GM19023 (cell line): ENCODE results near the gene SLC17A7.
"Not testable (repeated sequence)": the region's sequence is repeated elsewhere in the genome, so short reads cannot be mapped to it uniquely, and the experiment has no call there.

Experiments used
- ATAC-seq: cut with Tn5 transposase; IDR thresholded peaks from one replicate; pipeline ENCODE4 v1.9.1; 2021; ENCODE audit warnings: mild to moderate bottlenecking, moderate library complexity; ENCODE audit not compliant: unreplicated experiment

SLC17A7 gene

GRCh38 chr19:49470615-49470978, 29.3 kb upstream of the SLC17A7 start:
- ATAC-seq = no peak

GRCh38 chr19:49469828-49470614, 28.7 kb upstream of the SLC17A7 start:
- peak; percentile 61 for ATAC-seq

DNA sequence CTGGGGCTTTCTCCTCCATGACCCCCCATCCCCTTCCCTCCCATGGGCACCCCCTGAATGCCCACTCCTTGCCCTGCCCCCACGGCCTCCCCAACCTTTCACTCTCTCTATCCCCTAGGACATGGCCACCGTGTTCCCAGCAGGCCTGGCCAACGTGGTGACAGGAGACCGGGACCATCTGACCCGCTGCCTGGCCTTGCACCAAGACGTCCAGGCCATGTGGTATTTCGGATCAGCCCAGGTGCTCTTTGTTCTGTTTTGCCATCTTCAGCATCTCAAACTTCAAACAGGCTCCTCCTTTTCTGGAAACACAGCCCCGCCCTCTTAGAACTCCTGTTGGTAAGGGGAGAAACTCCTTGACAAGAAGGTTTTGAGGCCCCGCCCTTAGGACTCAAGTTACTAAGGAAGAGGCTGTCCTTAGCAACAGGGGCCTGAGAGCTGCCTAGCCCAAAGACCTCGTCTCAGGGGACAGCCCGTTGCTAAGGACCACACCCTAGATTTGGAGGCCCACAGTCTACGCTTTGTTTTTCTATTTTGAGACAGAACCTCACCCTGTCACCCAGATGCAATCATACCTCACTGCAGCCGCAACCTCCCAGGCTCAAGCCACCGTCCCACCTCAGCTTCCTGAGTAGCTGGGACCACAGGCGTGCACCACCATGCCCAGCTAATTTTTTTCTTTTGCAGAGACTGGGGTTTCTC, 27.6 kb upstream of the SLC17A7 start:
- peak; percentile 47 for ATAC-seq

- no peak for ATAC-seq
Observed at GRCh38 chr19:49468199-49468598, 26.9 kb upstream of the SLC17A7 start.

GRCh38 chr19:49465371-49465770, 24.0 kb upstream of the SLC17A7 start:
- no peak for ATAC-seq

GRCh38 chr19:49463960-49464740, 22.8 kb upstream of the SLC17A7 start:
- no peak for ATAC-seq

DNA sequence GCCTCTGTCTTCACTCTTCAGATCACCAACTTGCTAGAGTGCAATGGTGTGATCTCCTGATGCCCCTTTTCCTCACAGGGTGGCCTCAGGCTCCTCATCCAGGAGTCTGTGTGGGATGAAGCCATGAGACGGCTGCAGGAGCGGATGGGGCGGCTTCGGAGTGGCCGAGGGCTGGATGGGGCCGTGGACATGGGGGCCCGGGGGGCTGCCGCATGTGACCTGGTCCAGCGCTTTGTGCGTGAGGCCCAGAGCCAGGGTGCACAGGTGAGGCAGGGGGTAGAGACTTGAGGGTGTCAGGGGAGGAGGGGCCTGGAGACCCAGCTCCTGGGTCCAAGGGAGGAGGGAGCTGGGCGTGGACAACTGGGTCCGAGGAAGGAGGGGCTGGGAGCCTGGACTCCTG, 21.2 kb upstream of the SLC17A7 start:
- ATAC-seq = no peak

- no peak for ATAC-seq
Observed at GRCh38 chr19:49461656-49462055, 20.3 kb upstream of the SLC17A7 start.

- ATAC-seq = not testable (repeated sequence)
Observed at GRCh38 chr19:49461130-49461529, 19.8 kb upstream of the SLC17A7 start.

- ATAC-seq = no peak
Observed at GRCh38 chr19:49459388-49459787, 18.1 kb upstream of the SLC17A7 start.

DNA sequence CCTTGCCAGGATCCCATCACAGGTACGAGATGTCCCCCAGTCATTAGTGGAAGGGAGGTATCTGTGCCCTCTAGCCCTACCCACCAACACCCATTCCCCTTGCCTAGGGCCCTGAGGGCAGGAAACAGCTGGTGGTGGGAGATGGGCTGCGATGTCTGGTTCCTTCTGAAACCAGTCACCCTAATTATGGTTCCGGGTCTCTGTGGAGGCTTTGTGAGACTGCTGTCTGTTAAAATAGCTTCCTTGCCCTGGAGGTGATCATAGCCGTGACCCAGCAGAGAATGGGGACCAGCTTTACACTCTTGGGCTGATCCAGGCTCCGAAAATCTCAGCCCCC, 17.2 kb upstream of the SLC17A7 start:
- no peak for ATAC-seq

DNA sequence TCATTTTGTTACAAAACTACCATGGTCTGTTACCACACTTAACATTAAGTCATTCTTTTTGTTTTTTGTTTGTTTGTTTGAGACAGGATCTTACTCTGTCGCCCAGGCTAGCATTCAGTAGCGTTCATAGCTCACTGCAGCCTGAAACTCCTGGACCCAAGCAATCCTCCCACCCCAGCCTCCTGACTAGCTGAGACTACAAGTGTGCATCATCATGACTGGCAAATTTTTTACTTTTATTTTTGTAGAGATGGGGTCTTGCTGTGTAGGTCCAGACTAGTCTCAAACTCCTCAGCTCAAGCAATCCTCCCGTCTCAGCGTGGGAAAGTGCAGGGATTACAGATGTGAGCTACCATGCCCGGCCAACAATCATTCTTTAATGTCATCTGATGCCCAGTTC, 15.0 kb upstream of the SLC17A7 start:
- ATAC-seq = no peak

DNA sequence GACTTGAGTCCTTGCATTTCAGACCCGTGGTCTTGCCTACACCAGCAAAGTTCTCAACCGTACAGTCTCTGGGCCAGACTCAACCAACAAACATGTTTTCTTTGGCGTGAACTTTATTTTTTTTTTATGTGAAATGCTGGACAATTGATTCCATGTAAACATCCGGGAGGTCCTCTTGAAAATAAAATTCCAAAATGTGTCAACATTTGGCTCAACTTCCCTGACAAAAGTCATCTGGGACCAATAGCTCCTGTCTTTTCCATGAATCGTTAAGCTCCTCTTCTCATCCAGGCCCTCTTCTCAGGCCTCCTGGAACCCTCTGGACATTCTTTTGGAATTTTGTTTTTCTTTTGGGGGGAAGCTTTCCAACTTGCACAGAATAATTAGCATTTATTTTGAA, 14.4 kb upstream of the SLC17A7 start:
- ATAC-seq = no peak

- peak; percentile 0 for ATAC-seq
Observed at GRCh38 chr19:49453757-49454240, 12.5 kb upstream of the SLC17A7 start.

- ATAC-seq = peak; percentile 84
Observed at GRCh38 chr19:49453013-49453756, 11.9 kb upstream of the SLC17A7 start, which contains the start of gene ALDH16A1. Gene ALDH16A1, plus strand, starts transcription at chr19:49453225. Its CDS starts 107 bp downstream, at chr19:49453332.

DNA sequence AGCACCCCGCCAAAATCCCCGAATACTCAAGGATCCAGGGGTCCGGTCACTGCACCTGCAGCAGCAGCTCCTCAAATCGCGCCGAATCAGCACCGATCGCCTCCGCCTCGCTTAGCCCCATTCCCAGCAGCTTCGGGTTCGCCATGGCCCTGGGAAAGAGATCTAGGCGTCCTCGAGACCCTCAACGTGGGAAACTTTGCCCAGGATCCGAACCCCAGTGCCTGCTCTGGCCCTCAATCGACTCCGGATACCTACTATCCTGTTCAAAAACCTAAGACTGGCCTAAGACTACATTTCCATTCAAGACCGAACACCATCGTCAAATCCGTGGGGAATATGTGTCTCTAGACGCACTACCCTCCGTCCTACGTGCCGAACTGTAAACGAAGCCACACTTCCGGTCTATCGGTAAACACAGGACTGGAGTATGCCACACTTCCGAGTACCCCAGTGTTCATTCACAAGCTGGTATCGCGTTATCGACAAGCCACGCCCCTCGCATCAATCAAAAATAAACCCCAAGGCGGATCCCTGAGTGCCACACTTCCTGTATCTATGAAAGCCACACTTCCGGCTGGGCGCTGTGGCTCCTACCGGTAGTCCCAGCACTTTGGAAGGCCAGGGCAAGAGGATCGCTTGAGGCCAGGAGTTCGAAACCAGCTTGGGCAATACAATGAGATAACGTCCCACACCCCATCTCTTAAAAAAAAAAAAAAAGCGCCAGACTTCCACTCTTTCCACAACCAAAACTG, 10.3 kb upstream of the SLC17A7 start, which contains the start of gene PIH1D1:
Gene PIH1D1 (minus strand): TSS at position 385 of the 752 bp plus-strand sequence. CDS start 240 bp downstream, at position 145.
- ATAC-seq = peak; percentile 48

DNA sequence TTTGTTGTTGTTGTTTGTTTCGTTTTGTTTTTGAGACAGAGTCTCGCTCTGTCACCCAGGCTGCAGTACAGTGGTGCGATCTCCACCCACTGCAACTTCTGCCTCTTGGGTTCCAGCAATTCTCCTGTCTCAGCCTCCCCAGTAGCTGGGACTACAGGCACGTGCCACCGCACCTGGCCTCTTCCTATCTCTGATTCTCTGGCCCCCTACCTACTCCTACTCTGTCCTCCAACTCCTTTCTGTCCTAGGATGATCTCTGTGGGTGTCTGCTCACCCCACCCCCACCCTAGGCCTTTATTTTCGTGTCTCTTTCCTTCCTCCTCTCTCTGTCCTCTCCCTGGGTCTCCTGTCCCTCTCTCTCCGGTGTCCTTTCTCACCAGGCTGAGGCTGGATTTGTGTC, 9.1 kb upstream of the SLC17A7 start:
- no peak for ATAC-seq

DNA sequence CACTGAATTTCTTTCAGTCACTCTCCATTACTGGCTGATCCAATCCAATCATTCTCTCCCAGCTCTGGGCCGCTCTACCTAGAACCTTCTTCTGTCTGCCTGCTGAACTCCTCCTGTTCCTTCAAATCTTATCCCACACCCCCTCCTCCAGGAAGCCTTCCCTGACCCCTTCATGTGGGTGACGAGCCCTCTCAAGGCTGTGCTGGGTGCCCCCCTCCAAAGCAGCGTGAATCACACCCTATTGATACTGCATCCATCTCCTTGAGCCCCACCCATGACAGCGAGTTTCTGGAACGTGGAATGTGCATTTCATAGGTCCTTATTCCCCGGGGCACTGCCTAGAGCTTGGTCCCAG, 7.1 kb upstream of the SLC17A7 start:
- no peak for ATAC-seq

GRCh38 chr19:49447485-49448431, 6.4 kb upstream of the SLC17A7 start:
- ATAC-seq = no peak
